Ishikawa (cell line): ENCODE data around the gene THSD4.
A peak's percentile ranks its signal among the peaks of the same experiment; 100 is the strongest.

Experiments
- CEBPB ChIP-seq: IDR thresholded peaks from 2 replicates; pipeline ENCODE4 v1.6.1; 2012
- CREB1 ChIP-seq: IDR thresholded peaks from 2 replicates; pipeline ENCODE4 v1.6.1; 2012; ENCODE audit warnings: low read depth
- EGR1 ChIP-seq: IDR thresholded peaks from 2 replicates; pipeline ENCODE4 v1.6.1; 2012
- EP300 ChIP-seq: IDR thresholded peaks from 2 replicates; pipeline ENCODE4 v1.6.1; 2012; ENCODE audit warnings: borderline replicate concordance
- FOXM1 ChIP-seq: IDR thresholded peaks from 2 replicates; pipeline ENCODE4 v1.6.1; 2012; ENCODE audit warnings: low read depth, borderline replicate concordance
- NFIC ChIP-seq: IDR thresholded peaks from 2 replicates; pipeline ENCODE4 v1.6.1; 2012
- RAD21 ChIP-seq: IDR thresholded peaks from 2 replicates; pipeline ENCODE4 v1.6.1; 2012; ENCODE audit warnings: low read depth
- TAF1 ChIP-seq: IDR thresholded peaks from 2 replicates; pipeline ENCODE4 v1.6.1; 2012; ENCODE audit warnings: low read depth, mild to moderate bottlenecking
- TCF12 ChIP-seq: IDR thresholded peaks from 2 replicates; pipeline ENCODE4 v1.6.1; 2012; ENCODE audit warnings: low read depth
- TEAD4 ChIP-seq: IDR thresholded peaks from 2 replicates; pipeline ENCODE4 v1.6.1; 2012
- YY1 ChIP-seq: IDR thresholded peaks from 2 replicates; pipeline ENCODE4 v1.6.1; 2012; ENCODE audit warnings: low read depth
- ZBTB7A ChIP-seq: IDR thresholded peaks from 2 replicates; pipeline ENCODE4 v1.6.1; 2012; ENCODE audit warnings: low read depth
- TF ChIP-seq, protein P1 (sequence below): IDR thresholded peaks from 2 replicates; pipeline ENCODE4 v1.6.1; 2012
- TF ChIP-seq, protein P2 (sequence below): IDR thresholded peaks from 2 replicates; pipeline ENCODE4 v1.6.1; 2012
- TF ChIP-seq, protein P3 (sequence below): IDR thresholded peaks from 2 replicates; pipeline ENCODE4 v1.6.1; 2012; ENCODE audit warnings: low read depth, mild to moderate bottlenecking

Gene THSD4

DNA sequence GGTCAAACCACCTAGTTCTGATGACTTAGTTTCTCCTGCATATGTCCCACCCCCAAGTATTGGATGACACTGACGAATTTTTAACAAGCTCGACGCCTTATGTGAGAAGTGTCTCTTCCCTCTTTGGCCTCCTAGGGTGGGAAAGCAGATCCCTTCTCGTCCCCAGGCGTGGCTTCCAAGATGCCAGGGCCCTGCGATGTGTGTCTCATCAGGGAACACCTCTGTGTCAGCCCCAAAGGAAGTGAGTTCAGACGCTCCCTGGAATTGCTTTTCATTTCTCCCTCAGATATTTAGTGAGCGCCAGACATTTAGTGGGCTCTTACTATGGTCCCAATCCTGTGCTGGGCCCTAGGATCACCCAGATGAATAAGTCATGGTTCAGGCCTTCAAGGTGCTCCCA, 482.4 kb downstream of the THSD4 start:
- TF ChIP-seq, protein P1, sequence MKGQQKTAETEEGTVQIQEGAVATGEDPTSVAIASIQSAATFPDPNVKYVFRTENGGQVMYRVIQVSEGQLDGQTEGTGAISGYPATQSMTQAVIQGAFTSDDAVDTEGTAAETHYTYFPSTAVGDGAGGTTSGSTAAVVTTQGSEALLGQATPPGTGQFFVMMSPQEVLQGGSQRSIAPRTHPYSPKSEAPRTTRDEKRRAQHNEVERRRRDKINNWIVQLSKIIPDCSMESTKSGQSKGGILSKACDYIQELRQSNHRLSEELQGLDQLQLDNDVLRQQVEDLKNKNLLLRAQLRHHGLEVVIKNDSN, result no peak
- TF ChIP-seq ZBTB7A (no peak), CREB1 (no peak), TEAD4 (no peak), YY1 (no peak), NFIC (no peak), FOXM1 (no peak), CEBPB (no peak), TCF12 (no peak), RAD21 (no peak), EGR1 (no peak), EP300 (no peak), TAF1 (no peak)
- TF ChIP-seq, protein P2, sequence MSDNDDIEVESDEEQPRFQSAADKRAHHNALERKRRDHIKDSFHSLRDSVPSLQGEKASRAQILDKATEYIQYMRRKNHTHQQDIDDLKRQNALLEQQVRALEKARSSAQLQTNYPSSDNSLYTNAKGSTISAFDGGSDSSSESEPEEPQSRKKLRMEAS, result no peak
- TF ChIP-seq, protein P3, sequence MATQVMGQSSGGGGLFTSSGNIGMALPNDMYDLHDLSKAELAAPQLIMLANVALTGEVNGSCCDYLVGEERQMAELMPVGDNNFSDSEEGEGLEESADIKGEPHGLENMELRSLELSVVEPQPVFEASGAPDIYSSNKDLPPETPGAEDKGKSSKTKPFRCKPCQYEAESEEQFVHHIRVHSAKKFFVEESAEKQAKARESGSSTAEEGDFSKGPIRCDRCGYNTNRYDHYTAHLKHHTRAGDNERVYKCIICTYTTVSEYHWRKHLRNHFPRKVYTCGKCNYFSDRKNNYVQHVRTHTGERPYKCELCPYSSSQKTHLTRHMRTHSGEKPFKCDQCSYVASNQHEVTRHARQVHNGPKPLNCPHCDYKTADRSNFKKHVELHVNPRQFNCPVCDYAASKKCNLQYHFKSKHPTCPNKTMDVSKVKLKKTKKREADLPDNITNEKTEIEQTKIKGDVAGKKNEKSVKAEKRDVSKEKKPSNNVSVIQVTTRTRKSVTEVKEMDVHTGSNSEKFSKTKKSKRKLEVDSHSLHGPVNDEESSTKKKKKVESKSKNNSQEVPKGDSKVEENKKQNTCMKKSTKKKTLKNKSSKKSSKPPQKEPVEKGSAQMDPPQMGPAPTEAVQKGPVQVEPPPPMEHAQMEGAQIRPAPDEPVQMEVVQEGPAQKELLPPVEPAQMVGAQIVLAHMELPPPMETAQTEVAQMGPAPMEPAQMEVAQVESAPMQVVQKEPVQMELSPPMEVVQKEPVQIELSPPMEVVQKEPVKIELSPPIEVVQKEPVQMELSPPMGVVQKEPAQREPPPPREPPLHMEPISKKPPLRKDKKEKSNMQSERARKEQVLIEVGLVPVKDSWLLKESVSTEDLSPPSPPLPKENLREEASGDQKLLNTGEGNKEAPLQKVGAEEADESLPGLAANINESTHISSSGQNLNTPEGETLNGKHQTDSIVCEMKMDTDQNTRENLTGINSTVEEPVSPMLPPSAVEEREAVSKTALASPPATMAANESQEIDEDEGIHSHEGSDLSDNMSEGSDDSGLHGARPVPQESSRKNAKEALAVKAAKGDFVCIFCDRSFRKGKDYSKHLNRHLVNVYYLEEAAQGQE, result no peak

DNA sequence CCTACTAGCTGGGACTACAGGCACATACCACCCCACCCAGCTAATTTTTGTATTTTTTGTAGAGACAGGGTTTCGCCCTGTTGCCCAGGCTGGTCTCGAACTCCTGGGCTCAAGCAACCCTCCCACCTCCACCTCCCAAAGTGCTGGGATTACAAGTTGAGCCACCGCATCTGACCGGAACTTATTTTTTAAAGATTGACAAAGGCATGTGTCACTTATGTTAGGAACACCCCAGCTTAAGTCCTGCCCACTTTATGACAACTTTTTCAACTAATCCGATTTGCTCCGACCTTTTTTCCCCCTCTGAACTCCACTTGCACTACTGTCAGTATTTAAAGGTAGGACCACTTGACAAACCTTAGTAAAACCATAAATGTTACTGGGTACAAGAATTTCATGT, 483.5 kb downstream of the THSD4 start:
- TF ChIP-seq RAD21 (no peak), EP300 (no peak), EGR1 (no peak)

DNA sequence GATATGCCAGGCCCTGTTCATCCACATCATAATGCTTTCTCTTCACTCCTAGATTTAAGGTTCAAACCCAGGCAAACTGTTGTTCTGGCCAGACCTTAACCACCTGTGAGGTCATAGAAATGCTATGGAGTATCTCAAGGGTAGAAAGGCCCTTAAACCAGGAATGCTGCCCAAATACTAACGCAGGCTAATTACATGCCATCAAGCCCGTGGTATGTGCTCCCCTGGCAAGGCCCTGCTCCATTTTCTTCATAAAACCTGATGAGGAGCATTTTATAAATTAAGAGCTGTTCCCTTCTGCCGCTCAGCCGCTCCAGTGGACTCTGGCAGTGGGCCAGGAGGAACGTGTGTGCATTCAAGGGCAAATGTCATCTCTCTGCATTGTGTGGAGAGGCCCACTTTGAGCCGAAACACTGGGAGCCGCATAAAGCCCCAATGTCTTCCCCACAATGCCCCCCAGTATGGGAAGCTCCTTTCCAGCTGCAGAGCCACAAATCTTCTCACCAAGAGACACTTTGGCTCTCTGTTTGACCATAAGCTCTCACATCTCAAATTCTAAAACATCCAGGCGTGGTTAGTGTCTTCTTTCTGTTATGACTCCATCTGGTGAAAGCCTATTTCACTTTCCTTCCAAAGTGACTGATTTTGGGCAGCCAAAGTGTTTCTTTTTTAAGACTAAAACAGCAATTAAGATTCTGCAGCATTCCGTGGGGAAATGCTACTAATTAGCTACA, 484.3 kb downstream of the THSD4 start:
- TF ChIP-seq, protein P2, result no peak
- no peak for TF ChIP-seq CREB1
- no peak for TF ChIP-seq CEBPB
- peak; percentile 85 for TF ChIP-seq NFIC
- TF ChIP-seq TAF1, result no peak
- TF ChIP-seq, protein P3, result no peak
- TF ChIP-seq, protein P1, result no peak
- no peak for TF ChIP-seq ZBTB7A
- no peak for TF ChIP-seq EGR1
- TF ChIP-seq TEAD4, result peak; percentile 82

DNA sequence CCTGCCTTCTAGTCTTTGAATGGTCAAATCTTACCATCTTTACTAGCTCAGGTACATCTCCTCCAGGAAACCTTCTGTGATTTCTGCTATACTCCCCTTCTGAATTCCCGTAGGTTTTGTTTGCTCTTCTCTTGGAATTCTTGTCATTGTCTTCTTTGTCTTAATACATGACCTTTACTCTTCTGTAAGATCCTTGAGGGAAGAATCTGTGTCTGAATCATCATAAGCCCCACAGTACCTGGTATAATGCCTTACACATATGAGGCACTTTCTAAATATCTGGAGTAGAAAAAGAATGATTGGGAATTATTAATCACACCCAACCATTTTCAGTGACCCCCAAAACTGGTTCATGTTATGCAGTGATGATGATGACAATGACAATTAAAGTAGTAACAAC, 485.0 kb downstream of the THSD4 start:
- TF ChIP-seq TAF1, result no peak
- no peak for TF ChIP-seq ZBTB7A
- no peak for TF ChIP-seq FOXM1
- TF ChIP-seq CEBPB, result no peak

DNA sequence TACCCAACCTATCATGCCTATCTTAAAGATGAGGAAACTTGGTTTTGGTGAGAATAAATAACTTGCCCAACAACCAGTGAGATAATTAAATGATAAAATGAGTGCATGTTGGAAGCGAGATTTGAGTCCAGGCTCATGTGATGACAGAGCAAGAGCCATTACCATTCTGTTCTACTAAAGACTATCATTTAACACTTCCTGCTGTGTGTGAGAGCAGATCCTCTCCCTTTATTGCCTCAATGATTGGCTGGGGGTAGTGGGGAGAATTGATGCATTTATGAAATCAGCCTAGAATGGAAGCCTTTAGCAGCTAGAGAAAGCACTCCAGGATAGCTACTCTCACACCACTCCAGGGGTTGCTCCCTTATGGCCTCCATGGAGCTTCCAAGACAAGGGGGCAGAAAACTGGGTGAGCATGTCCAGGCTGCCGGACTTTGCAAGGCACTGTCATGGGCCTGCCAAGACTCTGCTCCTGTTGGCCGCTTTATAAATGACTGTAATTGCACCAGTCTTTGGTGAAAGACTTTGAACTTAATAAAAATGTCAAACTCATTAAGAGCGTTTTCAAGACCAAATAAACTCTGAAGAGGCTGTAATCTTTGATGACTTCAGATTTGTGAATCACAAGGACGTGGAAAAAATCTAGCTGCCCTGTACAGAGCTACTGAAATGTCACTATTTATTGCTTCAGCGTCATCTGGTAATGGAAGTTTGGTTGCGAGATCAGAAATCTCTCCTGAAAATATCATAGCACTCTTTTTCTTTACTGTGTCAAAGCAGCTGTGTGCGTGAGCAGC, 486.0 kb downstream of the THSD4 start:
- no peak for TF ChIP-seq RAD21
- TF ChIP-seq CREB1, result no peak
- TF ChIP-seq, protein P1, result no peak
- TF ChIP-seq, protein P3, result no peak
- TF ChIP-seq EP300, result no peak
- TF ChIP-seq, protein P2, result no peak
- no peak for TF ChIP-seq NFIC
- TF ChIP-seq EGR1, result no peak
- no peak for TF ChIP-seq CEBPB
- TF ChIP-seq FOXM1, result no peak
- no peak for TF ChIP-seq TEAD4
- no peak for TF ChIP-seq TAF1
- TF ChIP-seq ZBTB7A, result no peak
